Stimulated activated CD8-positive, alpha-beta memory T cell treated with anti-CD3 and anti-CD28 coated beads, Interleukin-15, amount 100 ng/mL, for 48 hours (primary cell): ENCODE results near the gene NME7.

Source experiments
- DNase-seq, 2 donors: peaks; one replicate each; pipeline ENCODE4 v3.0.0-alpha.2; 2020; ENCODE audit warnings: low read depth in 2 of 2

NME7 gene

GRCh38 chr1:169156580-169156979 is 211.0 kb downstream of the NME7 start:
- DNase-seq = no peak

- DNase-seq = no peak
Observed at GRCh38 chr1:169155675-169156074, 211.9 kb downstream of the NME7 start.

GRCh38 chr1:169151338-169151837 is 216.2 kb downstream of the NME7 start:
- no peak for DNase-seq

GRCh38 chr1:169150641-169151337 is 216.8 kb downstream of the NME7 start:
- no peak for DNase-seq

GRCh38 chr1:169149555-169150286 is 217.9 kb downstream of the NME7 start:
- no peak for DNase-seq

GRCh38 chr1:169148472-169149252 is 218.9 kb downstream of the NME7 start:
- DNase-seq = no peak

- no peak for DNase-seq
Observed at GRCh38 chr1:169146576-169147214, 220.9 kb downstream of the NME7 start.

GRCh38 chr1:169144941-169145626 is 222.5 kb downstream of the NME7 start:
- no peak for DNase-seq

- DNase-seq = no peak
Observed at GRCh38 chr1:169143984-169144383, 223.6 kb downstream of the NME7 start.

- DNase-seq = no peak
Observed at GRCh38 chr1:169143346-169143745, 224.3 kb downstream of the NME7 start.

GRCh38 chr1:169142129-169142528 is 225.5 kb downstream of the NME7 start:
- no peak for DNase-seq

GRCh38 chr1:169141356-169141755 is 226.2 kb downstream of the NME7 start:
- no peak for DNase-seq

GRCh38 chr1:169138866-169139670 is 228.5 kb downstream of the NME7 start:
- DNase-seq = no peak

- DNase-seq = no peak
Observed at GRCh38 chr1:169137357-169137756, 230.2 kb downstream of the NME7 start.

- no peak for DNase-seq
Observed at GRCh38 chr1:169133801-169134502, 233.6 kb downstream of the NME7 start.

GRCh38 chr1:169133228-169133576 is 234.4 kb downstream of the NME7 start:
- no peak for DNase-seq

GRCh38 chr1:169132512-169133227 is 234.9 kb downstream of the NME7 start:
- no peak for DNase-seq

GRCh38 chr1:169130683-169131082 is 236.9 kb downstream of the NME7 start:
- DNase-seq = no peak

GRCh38 chr1:169129109-169129784 is 238.3 kb downstream of the NME7 start:
- no peak for DNase-seq
